ENCODE measurements around the gene BAZ1A. TPM values are rescaled to one million over a fixed set of nuclear protein-coding genes. Genes with fewer than 3 reads are reported as not detected.
A peak's percentile ranks its signal among the peaks of the same experiment; 100 is the strongest.

Gene BAZ1A
- total RNA-seq, 1 experiment from 2014 or later = 24.2 TPM

DNA sequence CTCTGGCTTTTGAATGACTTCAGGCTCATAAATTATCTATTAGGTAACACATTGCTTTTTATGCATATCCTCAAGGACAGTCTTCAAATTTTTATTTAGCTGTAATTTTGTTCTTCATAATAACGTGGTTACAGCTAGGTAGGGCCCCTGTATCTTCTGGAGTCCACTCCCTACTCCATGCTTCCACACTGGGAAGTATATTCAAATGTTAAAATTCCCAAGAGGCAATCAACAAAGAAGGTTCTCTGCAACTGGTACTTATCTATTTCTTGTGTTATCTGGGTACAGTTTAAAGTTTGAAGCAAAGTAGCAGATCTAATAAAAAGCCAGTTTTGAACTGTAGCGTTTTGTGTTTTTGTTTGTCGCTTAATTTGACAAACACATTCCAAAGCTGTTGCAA is 20.1 kb upstream of the BAZ1A start:
- H3K79me2 ChIP-seq (ENCODE audit: insufficient read depth, low read length) = no peaks in the 10 kb centered on the region
- TF ChIP-seq SIN3A (IDR thresholded peaks at IDR 0.05; ENCODE audit: low read depth) (no peak), CEBPB (IDR thresholded peaks at IDR 0.05; ENCODE audit: low read depth) (no peak), ATF3 (IDR thresholded peaks at IDR 0.05) (no peak)
- no peaks in the 10 kb centered on the region for H3K36me3 ChIP-seq (ENCODE audit: control insufficient read depth in 1 of 2, insufficient read depth in 2 of 2, low read length in 2 of 2)
- H2AFZ ChIP-seq (ENCODE audit: low read depth, low read length, poor library complexity, severe bottlenecking) = no peak overlapping the region
- no peaks in the 10 kb centered on the region for H4K20me1 ChIP-seq (ENCODE audit: insufficient read depth)
- no peak overlapping the region for H3K27ac ChIP-seq (ENCODE audit: low read depth, low read length)
- no peak overlapping the region for H3K4me3 ChIP-seq (replicated peaks in 1 of 2; ENCODE audit: low read depth in 1 of 2, low read length in 2 of 2)
- POLR2A ChIA-PET = no interaction called here
- H3K9me2 ChIP-seq (ENCODE audit: insufficient read depth) = no peaks in the 10 kb centered on the region
- H3K27me3 ChIP-seq (ENCODE audit: insufficient read depth, low read length) = no peaks in the 10 kb centered on the region
- H3K9me3 ChIP-seq (ENCODE audit: control insufficient read depth in 1 of 2, insufficient read depth in 1 of 2, low read depth in 1 of 2, low read length in 2 of 2) = no peaks in the 10 kb centered on the region
- H3K4me1 ChIP-seq (ENCODE audit: control insufficient read depth in 1 of 2, insufficient read depth in 2 of 2, low read length in 2 of 2) = peaks cover 0 to 5% of the 10 kb centered on the region in 2 experiments; a peak in 1 of 4 replicates
- intact Hi-C loops (cut with micrococcal nuclease) = no loop called here
- BruUV-seq (replicated peaks) = no TSS peak
- no peak for DNase-seq (ENCODE audit: low read depth, low spot score)
- CTCF ChIA-PET = no interaction called here
- H3K4me2 ChIP-seq (ENCODE audit: low read length) = no peak overlapping the region
- no peak for ATAC-seq
- RAD21 ChIA-PET (ENCODE audit: low non-redundant PET in 1 of 2, low total read pairs in 2 of 2, uncharacterized antibody in 2 of 2, unreplicated experiment in 2 of 2) = no interaction called here
- no peak overlapping the region for H3K9ac ChIP-seq (ENCODE audit: low read length)

DNA sequence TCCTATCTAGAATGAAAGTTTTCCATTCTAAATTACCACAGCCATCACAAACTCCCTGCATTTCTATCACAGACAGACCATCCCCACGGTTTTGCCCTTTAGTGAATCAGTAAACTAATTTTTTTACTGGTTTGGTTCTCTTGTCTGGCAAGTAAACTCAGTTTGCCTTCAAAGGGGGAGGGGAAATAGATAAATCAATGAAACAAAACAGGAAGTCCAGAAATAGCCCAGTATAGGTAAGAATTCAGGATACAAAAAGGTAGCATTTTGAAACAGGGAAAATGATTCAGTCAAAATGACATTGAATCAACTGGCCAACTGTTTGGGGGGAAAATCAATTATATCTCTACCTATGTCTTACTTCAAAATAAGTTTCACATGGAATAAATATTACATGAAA is 15.8 kb upstream of the BAZ1A start:
- H2AFZ ChIP-seq (ENCODE audit: low read depth, low read length, poor library complexity, severe bottlenecking) = peak overlapping the region; percentile 46
- H3K27ac ChIP-seq (ENCODE audit: low read depth, low read length) = no peak overlapping the region
- BruUV-seq (replicated peaks) = no TSS peak
- ATAC-seq = no peak
- DNase-seq (ENCODE audit: low read depth, low spot score) = no peak
- no peaks in the 10 kb centered on the region for H3K9me3 ChIP-seq (ENCODE audit: control insufficient read depth in 1 of 2, insufficient read depth in 1 of 2, low read depth in 1 of 2, low read length in 2 of 2)
- no peak for TF ChIP-seq ELF1 (IDR thresholded peaks at IDR 0.05; ENCODE audit: borderline replicate concordance, low read depth)
- no peak for TF ChIP-seq ZNF274 (IDR thresholded peaks at IDR 0.05; ENCODE audit: low read depth, low read length)
- TF ChIP-seq EZH2phosphoT487 (IDR thresholded peaks at IDR 0.05; ENCODE audit: borderline replicate concordance) = no peak
- TF ChIP-seq RAD21 (IDR thresholded peaks at IDR 0.05; ENCODE audit: low read depth) = no peak
- no peak for TF ChIP-seq POLR2AphosphoS5 (IDR thresholded peaks at IDR 0.05; ENCODE audit: low read depth, low read length)
- no peak for TF ChIP-seq SP1 (IDR thresholded peaks at IDR 0.05; ENCODE audit: low read depth)
- RAD21 ChIA-PET (ENCODE audit: low non-redundant PET in 1 of 2, low total read pairs in 2 of 2, uncharacterized antibody in 2 of 2, unreplicated experiment in 2 of 2) = no interaction called here
- H3K27me3 ChIP-seq (ENCODE audit: insufficient read depth, low read length) = no peaks in the 10 kb centered on the region
- H3K79me2 ChIP-seq (ENCODE audit: insufficient read depth, low read length) = no peaks in the 10 kb centered on the region
- H3K9ac ChIP-seq (ENCODE audit: low read length) = no peak overlapping the region
- H4K20me1 ChIP-seq (ENCODE audit: insufficient read depth) = no peaks in the 10 kb centered on the region
- intact Hi-C loops (cut with micrococcal nuclease) = no loop called here
- H3K4me3 ChIP-seq (replicated peaks in 1 of 2; ENCODE audit: low read depth in 1 of 2, low read length in 2 of 2) = no peak overlapping the region
- POLR2A ChIA-PET = no interaction called here
- H3K4me1 ChIP-seq (ENCODE audit: control insufficient read depth in 1 of 2, insufficient read depth in 2 of 2, low read length in 2 of 2) = peaks cover 0 to 5% of the 10 kb centered on the region in 2 experiments; a peak in 1 of 4 replicates
- no peak overlapping the region for H3K4me2 ChIP-seq (ENCODE audit: low read length)
- CTCF ChIA-PET = no interaction called here
- no peaks in the 10 kb centered on the region for H3K36me3 ChIP-seq (ENCODE audit: control insufficient read depth in 1 of 2, insufficient read depth in 2 of 2, low read length in 2 of 2)
- H3K9me2 ChIP-seq (ENCODE audit: insufficient read depth) = 0 out of 2 replicates have a peak, but pooled peaks cover 2% of the 10 kb centered on the region

Data from HCT116 (cell line).